Epithelial cell of umbilical artery (primary cell): ENCODE results near the gene TBC1D28. TPM values are rescaled to one million over a fixed set of nuclear protein-coding genes. Genes with fewer than 3 reads are reported as not detected.

Source experiments
- total RNA-seq: library from RNA; depleted of rRNA; stranded (reverse); fragments of >200 nt; gene quantifications from 2 replicates; pipeline ENCODE4 v1.2.3, GENCODE V29; 2014

The TBC1D28 gene
- not detected in 2 replicates for total RNA-seq

GRCh38 chr17:18644291-18644690 is at the start of gene TBC1D28:
Gene TBC1D28, minus strand, starts transcription at chr17:18644391. Its CDS starts 3,039 bp downstream, at chr17:18641352.

GRCh38 chr17:18681767-18682571 is 37.8 kb upstream of the TBC1D28 start, which contains the start of gene FOXO3B:
Gene FOXO3B, minus strand, starts transcription at chr17:18682314. Its CDS starts 663 bp downstream, at chr17:18681651.

Other genes starting within 250 kb of the TBC1D28 start
- gene LGALS9C, start 167.6 kb downstream of the TBC1D28 start, total RNA-seq, result not detected in 2 replicates
- gene FOXO3B, start 37.9 kb upstream of the TBC1D28 start, total RNA-seq, result 3.2 and 4.3 TPM in 2 replicates
- not detected in 2 replicates for gene FBXW10, start 99.7 kb upstream of the TBC1D28 start, total RNA-seq
- gene TVP23B, start 136.8 kb upstream of the TBC1D28 start, total RNA-seq, result 76.7 and 79.3 TPM in 2 replicates
- gene PRPSAP2, start 213.7 kb upstream of the TBC1D28 start, total RNA-seq, result 42.6 and 52.0 TPM in 2 replicates